CD4-positive, alpha-beta memory T cell (primary cell): ENCODE results near the gene INTS4. TPM values are rescaled to one million over a fixed set of nuclear protein-coding genes. Genes with fewer than 3 reads are reported as not detected.
"Not testable (repeated sequence)": the region's sequence is repeated elsewhere in the genome, so short reads cannot be mapped to it uniquely, and the experiment has no call there.

Source experiments
- CTCF ChIA-PET: fragments of 350-600 bp; sonication (Branson Sonifier 250); formaldehyde crosslinking; loops from one replicate; lab custom pipeline; 2021; ENCODE audit warnings: inconsistent platforms; ENCODE audit not compliant: partially characterized antibody; lab: Charles Lee
- POLR2A ChIA-PET: fragments of 350-600 bp; sonication (Branson Sonifier 250); formaldehyde crosslinking; loops from one replicate; lab custom pipeline; 2021; ENCODE audit not compliant: partially characterized antibody; lab: Charles Lee
- DNase-seq, 5 donors: peaks; one replicate each; pipeline versions ENCODE4 v3.0.0 to v3.0.0-alpha.2; 2020 to 2022; ENCODE audit warnings: mixed read lengths in 1 of 5
- H3K27ac ChIP-seq: one replicate; pipeline ENCODE4 v1.7.0; 2013; ENCODE audit warnings: low read depth, low read length
- H3K27me3 ChIP-seq: 2 replicates; pipeline ENCODE4 v1.7.0; 2013; ENCODE audit warnings: mild to moderate bottlenecking, low read length, moderate library complexity; ENCODE audit not compliant: insufficient read depth
- H3K36me3 ChIP-seq: 2 replicates; pipeline ENCODE4 v1.7.0; 2013; ENCODE audit warnings: mild to moderate bottlenecking, low read length, moderate library complexity; ENCODE audit not compliant: insufficient read depth
- H3K4me1 ChIP-seq: 2 replicates; pipeline ENCODE4 v1.7.0; 2013; ENCODE audit warnings: mild to moderate bottlenecking, low read length, moderate library complexity; ENCODE audit not compliant: insufficient read depth
- H3K4me3 ChIP-seq, 2 donors: one replicate each; pipeline ENCODE4 v1.7.0; 2013; ENCODE audit warnings: low read length in 2 of 2, mild to moderate bottlenecking in 1 of 2
- H3K9me3 ChIP-seq, 2 donors: one replicate each; pipeline ENCODE4 v1.7.0; 2013; ENCODE audit warnings: low read length in 2 of 2, control low read depth in 1 of 2; ENCODE audit not compliant: control insufficient read depth in 1 of 2
- H3K27ac Mint-ChIP-seq, 7 donors: one replicate each; pipeline ENCODE4 v1.8.0; 2020 to 2021; ENCODE audit warnings: mixed read lengths in 7 of 7, mild to moderate bottlenecking in 6 of 7, inconsistent platforms in 3 of 7, moderate library complexity in 3 of 7
- H3K27me3 Mint-ChIP-seq, 2 donors: one replicate each; pipeline ENCODE4 v1.8.0; 2020 to 2021; ENCODE audit warnings: mixed read lengths in 2 of 2
- H3K36me3 Mint-ChIP-seq, 2 donors: one replicate each; pipeline ENCODE4 v1.8.0; 2020 to 2021; ENCODE audit warnings: mixed read lengths in 2 of 2, inconsistent platforms in 1 of 2, mild to moderate bottlenecking in 1 of 2
- H3K4me1 Mint-ChIP-seq, 4 donors: one replicate each; pipeline ENCODE4 v1.8.0; 2020 to 2021; ENCODE audit warnings: mixed read lengths in 4 of 4, mild to moderate bottlenecking in 1 of 4
- H3K4me3 Mint-ChIP-seq, 8 donors: one replicate each; pipeline ENCODE4 v1.8.0; 2020 to 2021; ENCODE audit warnings: mixed read lengths in 8 of 8, mild to moderate bottlenecking in 7 of 8, moderate library complexity in 6 of 8, inconsistent platforms in 3 of 8
- H3K9me3 Mint-ChIP-seq, 8 donors: one replicate each; pipeline ENCODE4 v1.8.0; 2020 to 2021; ENCODE audit warnings: mixed read lengths in 8 of 8, mild to moderate bottlenecking in 5 of 8, inconsistent platforms in 3 of 8, moderate library complexity in 1 of 8
- intact Hi-C: fragments of 100-400 bp; cut with micrococcal nuclease; formaldehyde crosslinking; loops from one replicate; pipeline ENCODE4 v1.15.1; 2023
- polyA plus RNA-seq, 2 donors: library from polyadenylated mRNA; unstranded; fragments of 300-500 nt; fragmentation: Illumina TruSeq; gene quantifications; one replicate each; pipeline ENCODE4 v1.2.3, GENCODE V29; 2021
- total RNA-seq, 2 experiments: library from RNA; stranded (reverse); gene quantifications; one replicate each; pipeline ENCODE4 v1.2.3, GENCODE V29; 2021

The INTS4 gene
- total and polyA plus RNA-seq, 4 experiments from 2014 or later: 37.2 to 85.0 (median 63.1) TPM

DNA sequence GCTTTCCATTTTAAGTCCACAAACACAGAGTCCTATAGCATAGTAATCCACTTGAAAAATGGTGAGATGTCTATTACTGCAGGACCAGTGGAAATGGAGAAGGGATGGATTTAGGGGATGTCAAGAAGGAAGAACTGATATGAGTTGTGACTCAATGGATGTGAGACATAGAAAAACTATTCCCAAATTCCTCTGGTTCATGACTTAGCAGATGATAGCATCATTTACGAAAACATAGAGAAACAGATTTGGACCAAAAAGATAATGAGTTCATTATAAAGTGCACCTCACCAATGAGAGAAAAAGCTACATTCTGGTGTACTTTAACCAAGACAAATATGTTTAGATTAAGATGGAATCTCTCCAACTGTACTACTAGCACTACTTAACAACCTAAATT is 51.2 kb downstream of the INTS4 start:
- peaks cover 3 to 20% (median 11%) of the 10 kb centered on the region in 4 donors for H3K4me1 Mint-ChIP-seq
- H3K36me3 Mint-ChIP-seq: peaks cover 27 to 37% of the 10 kb centered on the region in 2 donors
- H3K4me1 ChIP-seq, H3K27me3 ChIP-seq, H3K4me3 Mint-ChIP-seq, DNase-seq, H3K9me3 Mint-ChIP-seq, intact Hi-C loops, H3K27ac ChIP-seq, H3K27me3 Mint-ChIP-seq, H3K36me3 ChIP-seq, H3K9me3 ChIP-seq, POLR2A ChIA-PET, H3K4me3 ChIP-seq, CTCF ChIA-PET: not testable (repeated sequence)
- H3K27ac Mint-ChIP-seq: peak overlapping the region in 2 of 7 donors; percentile 25 to 67

DNA sequence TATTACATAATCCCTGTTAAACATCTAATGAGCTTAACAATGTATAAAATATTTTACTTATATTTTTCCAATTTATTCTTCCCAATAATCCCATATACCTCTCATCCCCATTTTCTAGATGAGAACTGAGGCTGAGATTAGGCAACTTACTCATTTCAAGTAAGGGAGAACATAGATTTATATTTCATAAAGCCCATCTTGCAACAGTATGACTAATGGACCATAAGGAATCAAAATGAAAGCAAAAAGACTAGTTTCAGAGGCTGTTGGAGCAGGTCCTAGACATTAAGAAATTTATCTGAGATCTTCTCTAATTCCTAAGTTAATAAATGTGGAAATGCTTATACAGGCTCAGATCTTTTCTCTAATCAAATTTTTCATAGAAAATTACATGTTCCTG is 52.0 kb downstream of the INTS4 start:
- intact Hi-C loops, H3K4me1 ChIP-seq, H3K27me3 ChIP-seq, H3K4me3 Mint-ChIP-seq, H3K27ac ChIP-seq, H3K9me3 Mint-ChIP-seq, CTCF ChIA-PET, H3K36me3 ChIP-seq, POLR2A ChIA-PET, H3K27ac Mint-ChIP-seq, H3K27me3 Mint-ChIP-seq, DNase-seq, H3K4me3 ChIP-seq, H3K9me3 ChIP-seq: not testable (repeated sequence)
- Mint-ChIP-seq H3K36me3 (peaks cover 19 to 30% of the 10 kb centered on the region in 2 donors), H3K4me1 (peaks cover 3 to 20% (median 10%) of the 10 kb centered on the region in 4 donors)

- H3K27me3 Mint-ChIP-seq, POLR2A ChIA-PET, H3K9me3 Mint-ChIP-seq, CTCF ChIA-PET, DNase-seq, H3K27ac Mint-ChIP-seq, H3K4me3 Mint-ChIP-seq, H3K27ac ChIP-seq, H3K36me3 ChIP-seq, H3K4me3 ChIP-seq, H3K4me1 ChIP-seq, H3K4me1 Mint-ChIP-seq, intact Hi-C loops, H3K9me3 ChIP-seq, H3K27me3 ChIP-seq: not testable (repeated sequence)
- H3K36me3 Mint-ChIP-seq: peaks cover 52 to 60% of the 10 kb centered on the region in 2 donors
These were observed 60.9 kb downstream of the INTS4 start for GRCh38 chr11:77933596-77933995.

- not testable (repeated sequence) for H3K36me3 ChIP-seq
These were observed 63.9 kb downstream of the INTS4 start for GRCh38 chr11:77930334-77931208.

DNA sequence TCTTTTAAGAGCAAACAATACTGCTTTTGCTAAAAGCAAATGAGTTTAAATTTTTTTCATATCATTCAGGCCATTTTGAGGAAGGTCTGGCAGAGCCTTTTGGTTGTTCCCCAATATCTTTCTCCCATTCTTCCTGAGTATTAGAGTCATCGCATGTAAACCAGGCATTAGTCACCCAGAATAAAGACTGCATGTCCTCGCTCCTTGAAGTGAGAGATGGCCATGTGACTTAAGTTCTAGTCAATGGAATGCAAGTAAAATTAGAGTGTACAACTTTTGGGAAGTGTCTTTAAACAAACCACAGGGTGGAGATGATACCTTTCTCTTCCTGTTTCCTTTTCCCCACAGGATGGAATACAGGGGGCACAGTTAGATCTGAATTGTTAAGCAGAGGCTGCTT is 76.8 kb downstream of the INTS4 start:
- H3K4me3 ChIP-seq, H3K27me3 ChIP-seq, POLR2A ChIA-PET, H3K27me3 Mint-ChIP-seq, H3K27ac ChIP-seq, H3K27ac Mint-ChIP-seq, H3K4me3 Mint-ChIP-seq, H3K4me1 ChIP-seq, H3K9me3 ChIP-seq, CTCF ChIA-PET, H3K36me3 ChIP-seq, DNase-seq, intact Hi-C loops, H3K9me3 Mint-ChIP-seq, H3K4me1 Mint-ChIP-seq: not testable (repeated sequence)
- H3K36me3 Mint-ChIP-seq: peaks cover 22 to 44% of the 10 kb centered on the region in 2 donors

More at GRCh38 chr11:77930334-77931208, 63.9 kb downstream of the INTS4 start:
- H3K27me3 ChIP-seq, POLR2A ChIA-PET, H3K9me3 ChIP-seq, H3K27ac ChIP-seq, CTCF ChIA-PET, DNase-seq, intact Hi-C loops, H3K4me1 ChIP-seq, H3K4me1 Mint-ChIP-seq, H3K9me3 Mint-ChIP-seq, H3K27me3 Mint-ChIP-seq, H3K4me3 ChIP-seq, H3K4me3 Mint-ChIP-seq: not testable (repeated sequence)
- Mint-ChIP-seq H3K27ac (peak overlapping the region in 1 of 7 donors; percentile 24), H3K36me3 (peaks cover 57 to 66% of the 10 kb centered on the region in 2 donors)

- DNase-seq, POLR2A ChIA-PET, H3K4me1 Mint-ChIP-seq, H3K27ac ChIP-seq, H3K27me3 ChIP-seq, H3K9me3 Mint-ChIP-seq, H3K9me3 ChIP-seq, H3K4me3 ChIP-seq, H3K36me3 ChIP-seq, H3K4me1 ChIP-seq, H3K4me3 Mint-ChIP-seq, intact Hi-C loops, CTCF ChIA-PET, H3K27me3 Mint-ChIP-seq: not testable (repeated sequence)
- peak overlapping the region in 1 of 7 donors; percentile 61 for H3K27ac Mint-ChIP-seq
- peaks cover 39 to 49% of the 10 kb centered on the region in 2 donors for H3K36me3 Mint-ChIP-seq
These were observed 80.1 kb downstream of the INTS4 start for GRCh38 chr11:77914307-77914791.

DNA sequence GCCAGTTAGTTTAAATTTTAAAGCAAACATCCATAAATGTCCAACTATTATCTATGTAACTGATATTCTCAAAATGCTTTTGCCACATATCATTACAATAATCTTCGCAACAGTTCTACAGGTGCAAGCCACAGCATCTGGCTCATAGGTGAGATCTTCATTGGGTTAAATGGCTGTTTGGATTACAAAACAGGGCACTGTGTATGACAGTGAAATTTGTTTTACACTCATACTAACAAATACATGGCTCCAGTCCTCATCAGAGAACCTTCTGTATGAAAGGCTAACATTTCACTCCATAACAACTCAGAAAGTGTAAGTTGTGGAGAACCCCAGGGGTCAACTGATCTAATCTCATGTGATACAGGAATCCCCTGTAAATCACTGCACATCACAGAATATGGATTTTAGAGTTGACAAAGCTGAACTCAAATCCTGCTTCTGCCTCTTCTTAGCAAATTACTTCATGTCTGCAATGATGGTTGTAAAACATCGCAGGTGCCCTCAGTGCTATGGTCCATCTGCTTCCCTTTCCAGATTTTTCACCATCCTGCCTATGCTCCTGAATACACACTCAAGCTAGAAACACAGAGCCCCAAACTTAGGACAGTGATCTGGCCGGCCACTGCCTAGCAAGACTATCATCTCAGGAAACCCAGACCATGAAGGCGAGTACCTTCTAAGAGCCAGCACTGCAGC is 80.7 kb downstream of the INTS4 start:
- H3K4me1 Mint-ChIP-seq, intact Hi-C loops, CTCF ChIA-PET: not testable (repeated sequence)

More for the DNA sequence above, 80.7 kb downstream of the INTS4 start:
- Mint-ChIP-seq H3K27ac (peak overlapping the region in 1 of 7 donors; percentile 74), H3K36me3 (peaks cover 36 to 51% of the 10 kb centered on the region in 2 donors)
- H3K4me3 ChIP-seq, H3K36me3 ChIP-seq, H3K27me3 Mint-ChIP-seq, DNase-seq, H3K9me3 Mint-ChIP-seq, H3K9me3 ChIP-seq, H3K27ac ChIP-seq, H3K27me3 ChIP-seq, H3K4me3 Mint-ChIP-seq, H3K4me1 ChIP-seq, POLR2A ChIA-PET: not testable (repeated sequence)
